Endothelial cell of umbilical vein (primary cell): ENCODE data around the gene SORCS1. TPM values are rescaled to one million over a fixed set of nuclear protein-coding genes. Genes with fewer than 3 reads are reported as not detected.

Experiments used
- BruUV-seq: library from RNA; stranded (reverse); fragments of 400-500 nt; replicated peaks from 2 replicates; lab custom pipeline; 2021; lab: Mats Ljungman, UMichigan
- CTCF ChIA-PET: fragments of 300-600, 350-600 bp; sonication (Branson Sonifier 250); formaldehyde crosslinking; loops from one replicate; lab custom pipeline; 2021; ENCODE audit warnings: antibody characterized with exemption, inconsistent platforms; lab: Charles Lee
- POLR2A ChIA-PET: fragments of 300-600, 350-600 bp; sonication (Branson Sonifier 250); formaldehyde crosslinking; loops from one replicate; lab custom pipeline; 2021; ENCODE audit warnings: antibody characterized with exemption, inconsistent platforms; lab: Charles Lee
- DNase-seq: peaks from one replicate; pipeline ENCODE4 v3.0.0-alpha.2; 2011; ENCODE audit warnings: low read depth, low spot score
- FAIRE-seq: peaks from 2 replicates; lab custom pipeline; 2011; peaks lifted over from hg19 to GRCh38; lab: Jason Lieb, UNC
- H2AFZ ChIP-seq: 2 replicates; pipeline ENCODE4 v1.6.0; 2012; ENCODE audit warnings: low read depth, low read length, control low read depth, inconsistent platforms
- H3K27ac ChIP-seq: 2 replicates; pipeline ENCODE4 v1.5.1; 2011; ENCODE audit warnings: low read depth, mild to moderate bottlenecking, control low read depth, low read length, moderate library complexity; ENCODE audit not compliant: insufficient read depth
- H3K27me3 ChIP-seq, 2 experiments: 2 replicates each; pipeline versions ENCODE4 v1.6.0 to v1.6.1; 2011; ENCODE audit warnings: low read length in 2 of 2, mixed read lengths in 1 of 2; ENCODE audit not compliant: control insufficient read depth in 2 of 2, insufficient read depth in 2 of 2
- H3K36me3 ChIP-seq, 2 experiments: 2 replicates in 1 of 2; 3 replicates in 1 of 2; pipeline ENCODE4 v1.5.1; 2011; ENCODE audit warnings: low read length in 2 of 2, mild to moderate bottlenecking in 1 of 2, moderate library complexity in 1 of 2; ENCODE audit not compliant: control insufficient read depth in 2 of 2, insufficient read depth in 2 of 2; ENCODE audit errors: extremely low read depth in 1 of 2
- H3K4me1 ChIP-seq: 3 replicates; pipeline ENCODE4 v1.5.1; 2011; ENCODE audit warnings: mild to moderate bottlenecking, low read length; ENCODE audit not compliant: control insufficient read depth, insufficient read depth; ENCODE audit errors: extremely low read depth
- H3K4me2 ChIP-seq: 2 replicates; pipeline ENCODE4 v1.6.1; 2011; ENCODE audit warnings: low read length, control low read depth, mixed read lengths; ENCODE audit not compliant: insufficient read depth
- H3K4me3 ChIP-seq, 3 experiments: fragments of 200-600 bp in 1 of 3; sonication (generic), shearing (Covaris generic) in 1 of 3; replicated peaks in 1 of 3; 2 replicates each; pipeline ENCODE4 v1.5.1; 2011 to 2016; ENCODE audit warnings: control low read depth in 3 of 3, low read length in 3 of 3, mild to moderate bottlenecking in 2 of 3, inconsistent platforms in 1 of 3, low read depth in 1 of 3, moderate library complexity in 1 of 3; ENCODE audit not compliant: insufficient read depth in 1 of 3
- H3K79me2 ChIP-seq: 2 replicates; pipeline ENCODE4 v1.6.0; 2012; ENCODE audit warnings: low read length, inconsistent platforms; ENCODE audit not compliant: control insufficient read depth, insufficient read depth
- H3K9ac ChIP-seq: replicated peaks from 2 replicates; pipeline ENCODE3; 2011; ENCODE audit warnings: low read length, control low read depth; ENCODE audit not compliant: insufficient read depth; ENCODE audit errors: extremely low read depth
- H3K9me1 ChIP-seq: replicated peaks from 3 replicates; pipeline ENCODE4 v1.6.0; 2011; ENCODE audit warnings: mild to moderate bottlenecking, low read length; ENCODE audit not compliant: control insufficient read depth, insufficient read depth; ENCODE audit errors: extremely low read depth
- H3K9me3 ChIP-seq: replicated peaks from 2 replicates; pipeline ENCODE4 v1.5.1; 2012; ENCODE audit warnings: low read length, inconsistent platforms; ENCODE audit not compliant: control insufficient read depth, insufficient read depth
- H4K20me1 ChIP-seq: replicated peaks from 2 replicates; pipeline ENCODE3; 2011; ENCODE audit warnings: mild to moderate bottlenecking, low read length; ENCODE audit not compliant: control insufficient read depth, insufficient read depth; ENCODE audit errors: extremely low read depth
- EZH2 ChIP-seq: IDR thresholded peaks from 2 replicates; pipeline ENCODE4 v1.6.1; 2012; ENCODE audit warnings: borderline replicate concordance, low read depth, mild to moderate bottlenecking, moderate library complexity, low read length, inconsistent platforms; ENCODE audit not compliant: severe bottlenecking
- FOS ChIP-seq: IDR thresholded peaks from 2 replicates; pipeline ENCODE4 v1.6.1; 2011; ENCODE audit warnings: mild to moderate bottlenecking, low read length, moderate library complexity, borderline replicate concordance; ENCODE audit not compliant: insufficient read depth
- GATA2 ChIP-seq: IDR thresholded peaks from 2 replicates; pipeline ENCODE4 v1.7.0; 2011; ENCODE audit warnings: low read depth, mild to moderate bottlenecking, moderate library complexity, mixed read lengths, low read length; ENCODE audit not compliant: insufficient read length, insufficient read depth
- JUN ChIP-seq: IDR thresholded peaks from 2 replicates; pipeline ENCODE4 v1.6.1; 2011; ENCODE audit warnings: borderline replicate concordance, low read depth; ENCODE audit not compliant: insufficient read length, insufficient read depth
- MYC ChIP-seq: IDR thresholded peaks from one replicate; pipeline ENCODE4 v1.6.1; 2011; ENCODE audit warnings: mild to moderate bottlenecking, low read depth, low read length
- POLR2A ChIP-seq: IDR thresholded peaks from 2 replicates; pipeline ENCODE4 v1.6.1; 2012; ENCODE audit warnings: low read depth, mild to moderate bottlenecking, control low read depth, low read length
- POLR2AphosphoS5 ChIP-seq: IDR thresholded peaks from 2 replicates; pipeline ENCODE4 v1.6.1; 2012; ENCODE audit warnings: low read depth, mild to moderate bottlenecking, control low read depth, low read length, moderate library complexity; ENCODE audit not compliant: insufficient read depth
- dilution Hi-C: fragments of 300-500 bp; cut with MboI; formaldehyde crosslinking; loops from one replicate; pipeline ENCODE4 v1.15.0; 2019; ENCODE audit warnings: low sequenced_read_pairs; ENCODE audit not compliant: extremely low pct_ligation_motif_present
- intact Hi-C: fragments of 100-400 bp; cut with micrococcal nuclease; formaldehyde crosslinking; loops from one replicate; pipeline ENCODE4 v1.10.0; 2022
- polyA plus RNA-seq, 4 experiments: library from polyadenylated mRNA; depleted of rRNA in 3 of 4; stranded (reverse) in 3 of 4; unstranded in 1 of 4; fragments of >200 nt; gene quantifications; 2 replicates each; pipeline versions ENCODE4 v1.2.1 to v1.2.3, GENCODE V29; 2011 to 2012; ENCODE audit warnings: missing spikeins in 1 of 4
- total RNA-seq: library from RNA; stranded (reverse); gene quantifications from 2 replicates; pipeline ENCODE4 v1.2.3, GENCODE V29; 2021
- TF ChIP-seq, protein P1 (sequence below): IDR thresholded peaks from 2 replicates; pipeline ENCODE4 v1.6.1; 2011; ENCODE audit not compliant: insufficient read depth, insufficient read length
- TF ChIP-seq, protein P2 (sequence below), 2 donors: IDR thresholded peaks; 1 replicate in 1 of 2; 2 replicates in 1 of 2; pipeline ENCODE4 v1.5.1; 2011; ENCODE audit warnings: low read length in 2 of 2, mild to moderate bottlenecking in 2 of 2, moderate library complexity in 2 of 2, control low read depth in 1 of 2, inconsistent platforms in 1 of 2, low read depth in 1 of 2; ENCODE audit not compliant: insufficient read depth in 1 of 2; ENCODE audit errors: extremely low read depth in 1 of 2

SORCS1 gene
- total and polyA plus RNA-seq, 2 donors (not counting 3 experiments of a cell fraction or from before 2014, with no cell fraction given): not detected

GRCh38 chr10:106618646-106619045, 545.9 kb downstream of the SORCS1 start:
- TF ChIP-seq FOS (no peak), JUN (no peak), MYC (no peak), POLR2AphosphoS5 (no peak), GATA2 (no peak), POLR2A (no peak), EZH2 (no peak)
- TF ChIP-seq, protein P1, sequence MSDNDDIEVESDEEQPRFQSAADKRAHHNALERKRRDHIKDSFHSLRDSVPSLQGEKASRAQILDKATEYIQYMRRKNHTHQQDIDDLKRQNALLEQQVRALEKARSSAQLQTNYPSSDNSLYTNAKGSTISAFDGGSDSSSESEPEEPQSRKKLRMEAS: no peak
- TF ChIP-seq, protein P2, sequence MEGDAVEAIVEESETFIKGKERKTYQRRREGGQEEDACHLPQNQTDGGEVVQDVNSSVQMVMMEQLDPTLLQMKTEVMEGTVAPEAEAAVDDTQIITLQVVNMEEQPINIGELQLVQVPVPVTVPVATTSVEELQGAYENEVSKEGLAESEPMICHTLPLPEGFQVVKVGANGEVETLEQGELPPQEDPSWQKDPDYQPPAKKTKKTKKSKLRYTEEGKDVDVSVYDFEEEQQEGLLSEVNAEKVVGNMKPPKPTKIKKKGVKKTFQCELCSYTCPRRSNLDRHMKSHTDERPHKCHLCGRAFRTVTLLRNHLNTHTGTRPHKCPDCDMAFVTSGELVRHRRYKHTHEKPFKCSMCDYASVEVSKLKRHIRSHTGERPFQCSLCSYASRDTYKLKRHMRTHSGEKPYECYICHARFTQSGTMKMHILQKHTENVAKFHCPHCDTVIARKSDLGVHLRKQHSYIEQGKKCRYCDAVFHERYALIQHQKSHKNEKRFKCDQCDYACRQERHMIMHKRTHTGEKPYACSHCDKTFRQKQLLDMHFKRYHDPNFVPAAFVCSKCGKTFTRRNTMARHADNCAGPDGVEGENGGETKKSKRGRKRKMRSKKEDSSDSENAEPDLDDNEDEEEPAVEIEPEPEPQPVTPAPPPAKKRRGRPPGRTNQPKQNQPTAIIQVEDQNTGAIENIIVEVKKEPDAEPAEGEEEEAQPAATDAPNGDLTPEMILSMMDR (IDR thresholded peaks at IDR 0.05; ENCODE audit: extremely low read depth in 1 of 2, insufficient read depth in 1 of 2, low read depth in 1 of 2, low read length in 2 of 2): no peak
- dilution Hi-C loops: no loop called here

More at GRCh38 chr10:106618646-106619045, 545.9 kb downstream of the SORCS1 start:
- Histone ChIP-seq H3K4me1 (no peaks in the 10 kb centered on the region), H3K4me2 (no peak overlapping the region), H2AFZ (no peak overlapping the region), H3K27ac (no peak overlapping the region), H3K36me3 (no peaks in the 10 kb centered on the region), H3K79me2 (no peaks in the 10 kb centered on the region), H3K4me3 (no peak overlapping the region), H3K9me3 (peaks cover 2% of the 10 kb centered on the region), H3K9me1 (no peaks in the 10 kb centered on the region), H4K20me1 (no peaks in the 10 kb centered on the region), H3K9ac (no peak overlapping the region), H3K27me3 (no peaks in the 10 kb centered on the region)
- intact Hi-C loops: no loop called here
- FAIRE-seq: no peak
- POLR2A ChIA-PET: no interaction called here
- DNase-seq: no peak
- no TSS peak for BruUV-seq
- CTCF ChIA-PET: no interaction called here
